IPS-20b (cell line): ENCODE data around the gene TARS1.

Source experiments
- H3K27ac ChIP-seq: one replicate; pipeline ENCODE4 v1.5.1; 2013; ENCODE audit warnings: low read length
- H3K27me3 ChIP-seq: 2 replicates; pipeline ENCODE4 v1.6.1; 2013; ENCODE audit warnings: mild to moderate bottlenecking, low read length, inconsistent platforms; ENCODE audit not compliant: insufficient read depth
- H3K36me3 ChIP-seq: 2 replicates; pipeline ENCODE4 v1.6.1; 2013; ENCODE audit warnings: low read depth, mild to moderate bottlenecking, inconsistent platforms, low read length, moderate library complexity; ENCODE audit not compliant: insufficient read depth
- H3K4me1 ChIP-seq: 2 replicates; pipeline ENCODE4 v1.6.1; 2013; ENCODE audit warnings: mild to moderate bottlenecking, control low read depth, inconsistent platforms, low read length, moderate library complexity; ENCODE audit not compliant: insufficient read depth
- H3K4me3 ChIP-seq: 2 replicates; pipeline ENCODE4 v1.5.1; 2013; ENCODE audit warnings: mild to moderate bottlenecking, low read length, inconsistent platforms
- H3K9ac ChIP-seq: 2 replicates; pipeline ENCODE4 v1.6.1; 2013; ENCODE audit warnings: low read depth, mild to moderate bottlenecking, inconsistent platforms, low read length, moderate library complexity
- H3K9me3 ChIP-seq: 2 replicates; pipeline ENCODE4 v1.6.1; 2013; ENCODE audit warnings: mild to moderate bottlenecking, low read depth, low read length, inconsistent platforms; ENCODE audit not compliant: insufficient read depth

The TARS1 gene

GRCh38 chr5:33472805-33473409 is 32.1 kb downstream of the TARS1 start:
- Histone ChIP-seq H3K9me3 (no peaks in the 10 kb centered on the region), H3K4me1 (peaks cover 11% of the 10 kb centered on the region), H3K36me3 (peaks cover 97% of the 10 kb centered on the region), H3K27me3 (no peaks in the 10 kb centered on the region), H3K4me3 (peak overlapping the region; percentile 39; the same call in 1 of the 2 replicates), H3K9ac (peak overlapping the region; percentile 12; the same call in 1 of the 2 replicates), H3K27ac (peak overlapping the region; percentile 54)

GRCh38 chr5:33474004-33474403 is 33.2 kb downstream of the TARS1 start:
- peaks cover 11% of the 10 kb centered on the region for H3K4me1 ChIP-seq
- H3K27ac ChIP-seq, result no peak overlapping the region
- H3K9ac ChIP-seq, result no peak overlapping the region
- no peak overlapping the region for H3K4me3 ChIP-seq
- no peaks in the 10 kb centered on the region for H3K9me3 ChIP-seq
- peaks cover 92% of the 10 kb centered on the region for H3K36me3 ChIP-seq
- H3K27me3 ChIP-seq, result no peaks in the 10 kb centered on the region

- H3K4me3 ChIP-seq, result no peak overlapping the region
- no peak overlapping the region for H3K27ac ChIP-seq
- no peak overlapping the region for H3K9ac ChIP-seq
- peaks cover 84% of the 10 kb centered on the region for H3K36me3 ChIP-seq
- no peaks in the 10 kb centered on the region for H3K9me3 ChIP-seq
- no peaks in the 10 kb centered on the region for H3K27me3 ChIP-seq
- peaks cover 11% of the 10 kb centered on the region for H3K4me1 ChIP-seq
Observed at GRCh38 chr5:33474931-33475499, 34.2 kb downstream of the TARS1 start.

- H3K9me3 ChIP-seq, result no peaks in the 10 kb centered on the region
- H3K36me3 ChIP-seq, result peaks cover 77% of the 10 kb centered on the region
Observed at GRCh38 chr5:33475706-33476105, 34.9 kb downstream of the TARS1 start.

GRCh38 chr5:33476992-33477391 is 36.2 kb downstream of the TARS1 start:
- H3K9ac ChIP-seq, result no peak overlapping the region
- no peaks in the 10 kb centered on the region for H3K9me3 ChIP-seq
- H3K36me3 ChIP-seq, result peaks cover 65% of the 10 kb centered on the region
- H3K27me3 ChIP-seq, result no peaks in the 10 kb centered on the region
- H3K4me3 ChIP-seq, result no peak overlapping the region
- H3K27ac ChIP-seq, result no peak overlapping the region
- H3K4me1 ChIP-seq, result peaks cover 11% of the 10 kb centered on the region

More at GRCh38 chr5:33475706-33476105, 34.9 kb downstream of the TARS1 start:
- Histone ChIP-seq H3K9ac (no peak overlapping the region), H3K27me3 (no peaks in the 10 kb centered on the region), H3K4me3 (no peak overlapping the region), H3K4me1 (peaks cover 11% of the 10 kb centered on the region), H3K27ac (no peak overlapping the region)

GRCh38 chr5:33477816-33478215 is 37.1 kb downstream of the TARS1 start:
- H3K36me3 ChIP-seq, result peaks cover 56% of the 10 kb centered on the region
- H3K9ac ChIP-seq, result no peak overlapping the region
- no peak overlapping the region for H3K4me3 ChIP-seq
- H3K27ac ChIP-seq, result no peak overlapping the region
- H3K4me1 ChIP-seq, result peaks cover 5% of the 10 kb centered on the region
- no peaks in the 10 kb centered on the region for H3K27me3 ChIP-seq
- H3K9me3 ChIP-seq, result no peaks in the 10 kb centered on the region

GRCh38 chr5:33479311-33479710 is 38.5 kb downstream of the TARS1 start:
- H3K36me3 ChIP-seq, result peaks cover 42% of the 10 kb centered on the region

GRCh38 chr5:33480876-33481275 is 40.1 kb downstream of the TARS1 start:
- H3K9ac ChIP-seq, result no peak overlapping the region
- no peaks in the 10 kb centered on the region for H3K9me3 ChIP-seq
- H3K27ac ChIP-seq, result no peak overlapping the region
- no peak overlapping the region for H3K4me3 ChIP-seq
- H3K27me3 ChIP-seq, result no peaks in the 10 kb centered on the region
- H3K36me3 ChIP-seq, result peaks cover 26% of the 10 kb centered on the region
- H3K4me1 ChIP-seq, result no peaks in the 10 kb centered on the region

More at GRCh38 chr5:33479311-33479710, 38.5 kb downstream of the TARS1 start:
- H3K27ac ChIP-seq, result no peak overlapping the region
- H3K4me1 ChIP-seq, result no peaks in the 10 kb centered on the region
- no peaks in the 10 kb centered on the region for H3K27me3 ChIP-seq
- H3K9ac ChIP-seq, result no peak overlapping the region
- H3K9me3 ChIP-seq, result no peaks in the 10 kb centered on the region
- no peak overlapping the region for H3K4me3 ChIP-seq

GRCh38 chr5:33482335-33482734 is 41.6 kb downstream of the TARS1 start:
- Histone ChIP-seq H3K27me3 (no peaks in the 10 kb centered on the region), H3K36me3 (peaks cover 12% of the 10 kb centered on the region; the same call in 1 of the 2 replicates), H3K9ac (no peak overlapping the region), H3K9me3 (no peaks in the 10 kb centered on the region), H3K4me3 (no peak overlapping the region), H3K4me1 (peaks cover 7% of the 10 kb centered on the region; the same call in 1 of the 2 replicates), H3K27ac (no peak overlapping the region)

GRCh38 chr5:33487236-33487635 is 46.5 kb downstream of the TARS1 start:
- H3K4me1 ChIP-seq, result peaks cover 10% of the 10 kb centered on the region; the same call in 1 of the 2 replicates

GRCh38 chr5:33488558-33489355 is 48.0 kb downstream of the TARS1 start:
- Histone ChIP-seq H3K9me3 (no peaks in the 10 kb centered on the region), H3K36me3 (no peaks in the 10 kb centered on the region), H3K27ac (no peak overlapping the region), H3K27me3 (no peaks in the 10 kb centered on the region), H3K9ac (no peak overlapping the region), H3K4me3 (no peak overlapping the region), H3K4me1 (peaks cover 10% of the 10 kb centered on the region; the same call in 1 of the 2 replicates)

More at GRCh38 chr5:33487236-33487635, 46.5 kb downstream of the TARS1 start:
- H3K4me3 ChIP-seq, result no peak overlapping the region
- no peaks in the 10 kb centered on the region for H3K9me3 ChIP-seq
- H3K27me3 ChIP-seq, result no peaks in the 10 kb centered on the region
- H3K36me3 ChIP-seq, result no peaks in the 10 kb centered on the region
- H3K9ac ChIP-seq, result no peak overlapping the region
- H3K27ac ChIP-seq, result no peak overlapping the region
